ENCODE results near the gene ENOX1. TPM values are rescaled to one million over a fixed set of nuclear protein-coding genes. Genes with fewer than 3 reads are reported as not detected.

The ENOX1 gene
- total RNA-seq, 2 donors from 2014 or later = 0.78 to 4.3 TPM

GRCh38 chr13:43537124-43537523 lies 249.6 kb downstream of the ENOX1 start:
- Histone ChIP-seq H3K4me3 (no peak overlapping the region), H3K4me1 (no peaks in the 10 kb centered on the region), H3K27ac (no peak overlapping the region), H3K27me3 (no peaks in the 10 kb centered on the region), H3K9me3 (no peaks in the 10 kb centered on the region), H3K36me3 (replicated peaks in 1 of 2; ENCODE audit: insufficient read depth in 1 of 2, low read depth in 2 of 2) (no peaks in the 10 kb centered on the region)
- TF ChIP-seq POLR2A (IDR thresholded peaks at IDR 0.05) (no peak), CTCF (IDR thresholded peaks at IDR 0.05) (no peak)
- ATAC-seq (no peak), DNase-seq (no peak)
- WGBS, 2 donors = 22 to 27% methylated on average over 2 of the region's 2 CpGs
- intact Hi-C loops (cut with DNase I) = no loop called here

GRCh38 chr13:43529796-43530195 lies 257.0 kb downstream of the ENOX1 start:
- Histone ChIP-seq H3K9me3 (no peaks in the 10 kb centered on the region), H3K27me3 (no peaks in the 10 kb centered on the region), H3K36me3 (replicated peaks in 1 of 2; ENCODE audit: insufficient read depth in 1 of 2, low read depth in 2 of 2) (no peaks in the 10 kb centered on the region), H3K4me3 (no peak overlapping the region), H3K27ac (no peak overlapping the region), H3K4me1 (no peaks in the 10 kb centered on the region)
- TF ChIP-seq CTCF (IDR thresholded peaks at IDR 0.05) (no peak), POLR2A (IDR thresholded peaks at IDR 0.05) (no peak)
- intact Hi-C loops (cut with DNase I) = no loop called here
- ATAC-seq (no peak), DNase-seq (no peak)

- ATAC-seq (no peak), DNase-seq (no peak)
- Histone ChIP-seq H3K27me3 (no peaks in the 10 kb centered on the region), H3K27ac (no peak overlapping the region), H3K4me1 (no peaks in the 10 kb centered on the region), H3K9me3 (no peaks in the 10 kb centered on the region), H3K4me3 (no peak overlapping the region), H3K36me3 (replicated peaks in 1 of 2; ENCODE audit: insufficient read depth in 1 of 2, low read depth in 2 of 2) (no peaks in the 10 kb centered on the region)
- intact Hi-C loops (cut with DNase I) = no loop called here
- 81 to 83% methylated on average over 6 of the region's 6 CpGs for WGBS, 2 donors
- TF ChIP-seq POLR2A (IDR thresholded peaks at IDR 0.05) (no peak), CTCF (IDR thresholded peaks at IDR 0.05) (no peak)
Measured at GRCh38 chr13:43528992-43529391, 257.8 kb downstream of the ENOX1 start.

GRCh38 chr13:43522788-43523187 lies 264.0 kb downstream of the ENOX1 start:
- intact Hi-C loops (cut with DNase I) = no loop called here
- ATAC-seq = no peak
- Histone ChIP-seq H3K4me1 (no peaks in the 10 kb centered on the region), H3K27me3 (no peaks in the 10 kb centered on the region), H3K36me3 (replicated peaks in 1 of 2; ENCODE audit: insufficient read depth in 1 of 2, low read depth in 2 of 2) (no peaks in the 10 kb centered on the region), H3K9me3 (no peaks in the 10 kb centered on the region), H3K4me3 (no peak overlapping the region), H3K27ac (no peak overlapping the region)
- DNase-seq = no peak
- no peak for TF ChIP-seq CTCF (IDR thresholded peaks at IDR 0.05)
- no peak for TF ChIP-seq POLR2A (IDR thresholded peaks at IDR 0.05)

GRCh38 chr13:43520351-43520750 lies 266.4 kb downstream of the ENOX1 start:
- no peaks in the 10 kb centered on the region for H3K36me3 ChIP-seq (replicated peaks in 1 of 2; ENCODE audit: insufficient read depth in 1 of 2, low read depth in 2 of 2)
- DNase-seq (no peak), ATAC-seq (no peak)
- no peak for TF ChIP-seq CTCF (IDR thresholded peaks at IDR 0.05)
- TF ChIP-seq POLR2A (IDR thresholded peaks at IDR 0.05) = no peak
- intact Hi-C loops (cut with DNase I) = no loop called here
- H3K4me3 ChIP-seq = no peak overlapping the region
- H3K4me1 ChIP-seq = peaks cover 4% of the 10 kb centered on the region
- WGBS, 2 donors = 85 to 87% methylated on average over 5 of the region's 5 CpGs
- H3K27ac ChIP-seq = no peak overlapping the region
- H3K9me3 ChIP-seq = no peaks in the 10 kb centered on the region
- no peaks in the 10 kb centered on the region for H3K27me3 ChIP-seq
